GM12874 (cell line): Measurements from ENCODE around the gene CCR5.

Experiments used
- TF ChIP-seq, protein P1 (sequence below): IDR thresholded peaks from 2 replicates; pipeline ENCODE4 v1.5.1; 2011; ENCODE audit warnings: low read depth, mild to moderate bottlenecking, control low read depth, low read length, moderate library complexity; ENCODE audit not compliant: insufficient read depth

Gene CCR5

DNA sequence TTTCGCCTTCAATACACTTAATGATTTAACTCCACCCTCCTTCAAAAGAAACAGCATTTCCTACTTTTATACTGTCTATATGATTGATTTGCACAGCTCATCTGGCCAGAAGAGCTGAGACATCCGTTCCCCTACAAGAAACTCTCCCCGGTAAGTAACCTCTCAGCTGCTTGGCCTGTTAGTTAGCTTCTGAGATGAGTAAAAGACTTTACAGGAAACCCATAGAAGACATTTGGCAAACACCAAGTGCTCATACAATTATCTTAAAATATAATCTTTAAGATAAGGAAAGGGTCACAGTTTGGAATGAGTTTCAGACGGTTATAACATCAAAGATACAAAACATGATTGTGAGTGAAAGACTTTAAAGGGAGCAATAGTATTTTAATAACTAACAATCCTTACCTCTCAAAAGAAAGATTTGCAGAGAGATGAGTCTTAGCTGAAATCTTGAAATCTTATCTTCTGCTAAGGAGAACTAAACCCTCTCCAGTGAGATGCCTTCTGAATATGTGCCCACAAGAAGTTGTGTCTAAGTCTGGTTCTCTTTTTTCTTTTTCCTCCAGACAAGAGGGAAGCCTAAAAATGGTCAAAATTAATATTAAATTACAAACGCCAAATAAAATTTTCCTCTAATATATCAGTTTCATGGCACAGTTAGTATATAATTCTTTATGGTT is at the start of gene CCR5:
CCR5 (plus strand) TSS at position 108 of the 680 bp plus-strand sequence. CDS start 1,957 bp downstream, outside the sequence.
- TF ChIP-seq, protein P1, sequence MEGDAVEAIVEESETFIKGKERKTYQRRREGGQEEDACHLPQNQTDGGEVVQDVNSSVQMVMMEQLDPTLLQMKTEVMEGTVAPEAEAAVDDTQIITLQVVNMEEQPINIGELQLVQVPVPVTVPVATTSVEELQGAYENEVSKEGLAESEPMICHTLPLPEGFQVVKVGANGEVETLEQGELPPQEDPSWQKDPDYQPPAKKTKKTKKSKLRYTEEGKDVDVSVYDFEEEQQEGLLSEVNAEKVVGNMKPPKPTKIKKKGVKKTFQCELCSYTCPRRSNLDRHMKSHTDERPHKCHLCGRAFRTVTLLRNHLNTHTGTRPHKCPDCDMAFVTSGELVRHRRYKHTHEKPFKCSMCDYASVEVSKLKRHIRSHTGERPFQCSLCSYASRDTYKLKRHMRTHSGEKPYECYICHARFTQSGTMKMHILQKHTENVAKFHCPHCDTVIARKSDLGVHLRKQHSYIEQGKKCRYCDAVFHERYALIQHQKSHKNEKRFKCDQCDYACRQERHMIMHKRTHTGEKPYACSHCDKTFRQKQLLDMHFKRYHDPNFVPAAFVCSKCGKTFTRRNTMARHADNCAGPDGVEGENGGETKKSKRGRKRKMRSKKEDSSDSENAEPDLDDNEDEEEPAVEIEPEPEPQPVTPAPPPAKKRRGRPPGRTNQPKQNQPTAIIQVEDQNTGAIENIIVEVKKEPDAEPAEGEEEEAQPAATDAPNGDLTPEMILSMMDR = no peak

DNA sequence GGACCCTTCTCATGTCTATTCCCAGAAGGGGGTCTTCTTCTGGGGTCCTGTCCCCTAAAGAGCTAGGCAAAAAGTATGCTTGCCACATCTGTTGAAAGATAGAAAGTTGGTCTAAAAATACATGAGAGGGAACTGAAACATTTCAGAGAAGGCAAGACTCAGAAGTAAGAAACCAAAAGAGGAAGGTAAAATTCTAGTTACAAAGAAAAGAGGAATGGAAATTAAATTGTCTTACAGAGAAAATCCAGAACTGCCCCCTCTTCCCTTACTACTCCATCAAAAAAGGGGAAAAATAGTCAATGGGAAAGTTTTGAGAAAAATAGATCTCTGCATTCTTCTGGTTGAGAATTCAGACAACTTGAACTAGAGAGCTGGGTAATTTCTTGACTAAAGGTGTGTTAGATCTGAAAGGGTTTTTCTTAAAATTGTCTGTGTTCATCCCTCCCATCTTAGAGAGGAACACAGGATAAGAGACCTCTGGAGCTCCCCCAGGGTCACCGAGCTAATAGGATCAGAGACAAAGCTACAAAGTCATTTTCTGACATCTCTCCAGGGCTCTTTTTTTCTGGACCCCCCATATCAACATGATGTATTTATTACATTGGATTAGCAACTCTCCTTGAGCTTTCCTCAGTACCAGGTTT is 49.2 kb upstream of the CCR5 start:
- TF ChIP-seq, protein P1 = no peak

DNA sequence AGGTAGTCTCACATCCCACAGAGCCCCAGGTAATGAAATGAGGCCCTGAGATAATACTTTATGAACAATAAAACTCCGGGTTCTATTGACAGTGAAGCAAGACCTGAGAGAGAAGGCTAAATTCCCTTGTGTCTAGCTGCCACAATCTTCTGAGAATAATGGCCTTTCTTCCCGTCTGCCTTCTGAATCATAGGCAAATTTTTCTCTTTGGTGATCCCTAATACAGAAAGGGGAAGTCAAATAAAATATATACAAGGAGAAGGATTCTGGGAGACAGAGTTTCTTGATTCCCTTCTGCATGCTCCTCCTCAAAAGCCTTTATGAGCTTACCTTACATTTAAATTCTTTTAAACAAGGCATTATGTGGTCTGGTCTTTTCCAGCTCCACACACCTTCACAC is 46.7 kb upstream of the CCR5 start:
- TF ChIP-seq, protein P1 = no peak

DNA sequence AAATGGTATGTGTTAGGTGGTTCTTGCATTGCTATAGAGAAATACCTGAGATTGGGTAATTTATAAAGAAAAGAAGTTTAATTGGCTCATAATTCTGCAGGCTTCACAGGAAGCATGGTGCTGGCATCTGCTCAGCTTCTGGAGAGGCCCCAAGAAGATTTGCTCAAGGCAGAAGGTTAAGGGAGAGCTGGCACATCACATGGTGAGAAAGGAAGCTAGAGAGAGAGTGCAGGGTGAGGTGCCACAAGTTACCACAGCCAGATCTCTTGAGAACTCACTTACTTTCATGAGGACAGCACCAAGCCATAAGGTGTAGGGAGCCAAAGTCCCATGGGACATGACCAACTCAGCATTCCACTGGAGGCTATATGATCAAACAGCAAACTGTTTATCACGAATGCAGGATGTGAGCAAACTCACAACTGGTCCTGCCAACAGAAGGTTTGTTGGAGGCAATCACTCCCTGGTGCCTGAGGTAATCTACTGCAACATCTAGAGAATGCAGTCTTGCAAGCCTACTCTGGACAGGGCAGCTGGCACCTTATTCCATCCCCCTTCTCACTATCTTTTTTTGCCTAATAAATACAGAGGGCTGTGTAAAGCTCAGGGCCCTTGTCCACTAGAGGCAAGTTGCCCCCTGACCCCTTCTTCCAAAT is 45.0 kb upstream of the CCR5 start:
- TF ChIP-seq, protein P1 = no peak

DNA sequence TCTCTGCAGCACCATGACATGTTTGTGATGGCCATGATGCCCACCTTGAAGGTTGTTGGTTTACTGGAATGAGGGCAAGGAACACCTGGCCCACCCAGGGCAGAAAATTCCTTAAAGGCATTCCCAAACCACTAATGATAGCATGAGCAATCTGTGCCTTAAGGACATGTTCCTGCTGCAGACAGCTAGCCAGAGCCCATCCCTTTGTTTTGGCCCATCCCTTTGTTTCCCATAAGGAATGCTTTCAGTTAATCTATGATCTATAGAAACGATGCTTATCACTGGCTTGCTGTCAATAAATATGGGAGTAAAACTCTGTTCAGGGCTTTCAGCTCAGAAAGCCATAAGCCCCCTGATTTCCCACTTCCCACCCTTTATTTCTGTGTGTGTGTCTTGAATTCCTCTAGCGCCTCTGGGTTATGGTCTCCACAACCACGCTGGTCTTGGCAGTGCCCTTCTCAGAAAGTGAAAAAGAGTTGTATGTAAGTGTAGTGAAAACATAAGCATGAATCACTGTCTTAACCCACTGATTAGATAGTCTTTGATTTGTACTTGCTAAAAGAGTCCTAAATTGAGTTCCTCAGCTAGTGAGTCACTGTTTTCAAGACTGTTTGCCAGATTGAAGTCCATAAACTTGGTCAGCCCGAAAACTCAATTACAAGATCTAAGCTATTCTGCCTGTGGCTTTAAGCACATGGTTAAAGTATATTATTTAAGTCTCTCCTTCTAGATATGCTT is 35.8 kb upstream of the CCR5 start:
- TF ChIP-seq, protein P1 = no peak

DNA sequence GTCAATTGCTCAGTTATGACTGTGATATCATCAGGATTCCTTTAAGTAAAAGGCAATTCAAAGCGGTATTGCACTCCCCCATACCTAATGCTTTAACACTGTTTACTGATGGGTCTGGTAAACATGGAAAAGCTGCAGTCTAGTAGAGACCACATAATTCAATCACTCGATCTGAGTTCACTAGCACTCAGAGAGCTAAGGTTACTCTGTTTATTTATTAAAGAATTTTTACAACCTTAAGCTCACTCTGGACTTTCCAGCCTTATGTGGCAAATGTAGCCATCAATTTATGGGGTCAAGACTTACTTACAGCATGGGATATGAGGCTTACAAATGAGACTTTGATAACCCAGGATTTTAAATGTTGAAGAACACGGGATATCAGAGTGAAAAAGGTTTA is 35.2 kb upstream of the CCR5 start:
- TF ChIP-seq, protein P1 = no peak

DNA sequence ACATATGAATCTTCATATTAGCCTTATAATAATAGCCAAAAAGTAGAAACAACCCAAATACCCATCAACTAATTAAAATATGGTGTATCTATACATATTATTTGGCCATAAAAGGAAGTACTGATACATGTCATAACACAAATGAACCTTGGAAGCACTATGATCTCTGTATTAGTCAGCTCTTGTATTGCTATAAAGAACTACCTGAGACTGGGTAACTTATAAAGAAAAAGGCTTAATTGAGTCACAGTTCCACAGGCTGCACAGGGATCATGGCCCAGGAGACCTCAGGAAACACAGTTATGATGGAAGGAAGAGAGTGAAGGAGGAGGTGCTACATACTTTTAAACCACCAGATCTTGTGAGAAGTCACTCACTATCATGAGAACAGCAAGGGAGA is 32.8 kb upstream of the CCR5 start:
- TF ChIP-seq, protein P1 = no peak
